Esophagus squamous epithelium (tissue), 5 donors: ENCODE results near the gene TBC1D1. TPM values are rescaled to one million over a fixed set of nuclear protein-coding genes. Genes with fewer than 3 reads are reported as not detected.

Experiments
- DNase-seq: peaks from one replicate; lab custom pipeline; 2025; lab: John Stamatoyannopoulos, UW
- H3K27ac ChIP-seq, 4 donors: fragments of 200-600 bp; sonication (generic); one replicate each; pipeline ENCODE4 v1.5.1; 2016 to 2019; ENCODE audit warnings: mild to moderate bottlenecking in 1 of 4
- H3K27me3 ChIP-seq, 4 donors: fragments of 200-600 bp; sonication (generic); 1 replicate in 3 of 4; 2 replicates in 1 of 4; pipeline versions ENCODE4 v1.5.1 to v1.6.0; 2017 to 2021; ENCODE audit warnings: antibody characterized with exemption in 1 of 4
- H3K36me3 ChIP-seq, 3 donors: fragments of 200-600 bp; sonication (generic); one replicate each; pipeline ENCODE4 v1.5.1; 2016 to 2019
- H3K4me1 ChIP-seq, 3 donors: fragments of 200-600 bp; sonication (generic); one replicate each; pipeline ENCODE4 v1.5.1; 2017 to 2019
- H3K4me3 ChIP-seq, 4 donors: fragments of 200-600 bp; sonication (generic); 1 replicate in 3 of 4; 2 replicates in 1 of 4; pipeline ENCODE4 v1.5.1; 2016 to 2019; ENCODE audit warnings: mild to moderate bottlenecking in 2 of 4, moderate library complexity in 1 of 4
- H3K9me3 ChIP-seq, 3 donors: fragments of 200-600 bp; sonication (generic); one replicate each; pipeline ENCODE4 v1.5.1; 2016 to 2019
- POLR2A ChIP-seq, 4 donors: fragments of 450-650 bp; IDR thresholded peaks; one replicate each; pipeline ENCODE4 v1.6.1; 2017; ENCODE audit warnings: antibody characterized with exemption in 4 of 4, mild to moderate bottlenecking in 4 of 4, moderate library complexity in 3 of 4
- WGBS, 2 donors: methylation state at CpG; one replicate each; pipeline ENCODE4 v1.1.5; 2018; 5-methylcytosine and 5-hydroxymethylcytosine counted together
- intact Hi-C: fragments of 100-400 bp; cut with DNase I; formaldehyde crosslinking; loops from one replicate; pipeline ENCODE4 v1.15.0; 2022
- total RNA-seq, 4 donors: library from RNA; depleted of rRNA; stranded (reverse); fragments of >200 nt; gene quantifications; one replicate each; pipeline ENCODE4 v1.1.0, GENCODE V29; 2016
- TF ChIP-seq, protein P1 (sequence below), 6 experiments: fragments of 450-650 bp in 4 of 6; fragments of 200-600 bp in 2 of 6; sonication (generic) in 2 of 6; IDR thresholded peaks; one replicate each; pipeline ENCODE4 v1.5.1; 2016 to 2019; ENCODE audit warnings: antibody characterized with exemption in 6 of 6, mild to moderate bottlenecking in 4 of 6, moderate library complexity in 4 of 6
- donor health status: DM: yes; HTN: yes; CAD: no.

TBC1D1 gene
- total RNA-seq, 4 donors from 2014 or later: 6.9 to 44.6 (median 25.6) TPM

GRCh38 chr4:37995981-37996775 lies 105.3 kb downstream of the TBC1D1 start:
- Histone ChIP-seq H3K4me1 (peaks cover 6 to 42% (median 26%) of the 10 kb centered on the region in 3 donors), H3K9me3 (no peaks in the 10 kb centered on the region), H3K27me3 (no peaks in the 10 kb centered on the region), H3K27ac (peak overlapping the region in 1 of 4 donors; percentile 4), H3K36me3 (no peaks in the 10 kb centered on the region), H3K4me3 (no peak overlapping the region)
- 18 to 35% methylated on average over 3 to 7 of the region's 7 CpGs for WGBS, 2 donors
- TF ChIP-seq, protein P1, sequence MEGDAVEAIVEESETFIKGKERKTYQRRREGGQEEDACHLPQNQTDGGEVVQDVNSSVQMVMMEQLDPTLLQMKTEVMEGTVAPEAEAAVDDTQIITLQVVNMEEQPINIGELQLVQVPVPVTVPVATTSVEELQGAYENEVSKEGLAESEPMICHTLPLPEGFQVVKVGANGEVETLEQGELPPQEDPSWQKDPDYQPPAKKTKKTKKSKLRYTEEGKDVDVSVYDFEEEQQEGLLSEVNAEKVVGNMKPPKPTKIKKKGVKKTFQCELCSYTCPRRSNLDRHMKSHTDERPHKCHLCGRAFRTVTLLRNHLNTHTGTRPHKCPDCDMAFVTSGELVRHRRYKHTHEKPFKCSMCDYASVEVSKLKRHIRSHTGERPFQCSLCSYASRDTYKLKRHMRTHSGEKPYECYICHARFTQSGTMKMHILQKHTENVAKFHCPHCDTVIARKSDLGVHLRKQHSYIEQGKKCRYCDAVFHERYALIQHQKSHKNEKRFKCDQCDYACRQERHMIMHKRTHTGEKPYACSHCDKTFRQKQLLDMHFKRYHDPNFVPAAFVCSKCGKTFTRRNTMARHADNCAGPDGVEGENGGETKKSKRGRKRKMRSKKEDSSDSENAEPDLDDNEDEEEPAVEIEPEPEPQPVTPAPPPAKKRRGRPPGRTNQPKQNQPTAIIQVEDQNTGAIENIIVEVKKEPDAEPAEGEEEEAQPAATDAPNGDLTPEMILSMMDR (IDR thresholded peaks at IDR 0.05): no peak
- TF ChIP-seq POLR2A (IDR thresholded peaks at IDR 0.05): no peak
- intact Hi-C loops: no loop called here
- no peak for DNase-seq

- no peaks in the 10 kb centered on the region for H3K36me3 ChIP-seq
- intact Hi-C loops: no loop called here
- H3K27ac ChIP-seq: no peak overlapping the region
- no peak overlapping the region for H3K4me3 ChIP-seq
- no peaks in the 10 kb centered on the region for H3K27me3 ChIP-seq
- TF ChIP-seq, protein P1 (IDR thresholded peaks at IDR 0.05): no peak
- TF ChIP-seq POLR2A (IDR thresholded peaks at IDR 0.05): no peak
- H3K9me3 ChIP-seq: no peaks in the 10 kb centered on the region
- peaks cover 6 to 39% (median 25%) of the 10 kb centered on the region in 3 donors for H3K4me1 ChIP-seq
- WGBS, 2 donors: 76 to 86% methylated on average over 7 to 8 of the region's 9 CpGs
- no peak for DNase-seq
Measured at GRCh38 chr4:37998226-37998625, 107.3 kb downstream of the TBC1D1 start.

DNA sequence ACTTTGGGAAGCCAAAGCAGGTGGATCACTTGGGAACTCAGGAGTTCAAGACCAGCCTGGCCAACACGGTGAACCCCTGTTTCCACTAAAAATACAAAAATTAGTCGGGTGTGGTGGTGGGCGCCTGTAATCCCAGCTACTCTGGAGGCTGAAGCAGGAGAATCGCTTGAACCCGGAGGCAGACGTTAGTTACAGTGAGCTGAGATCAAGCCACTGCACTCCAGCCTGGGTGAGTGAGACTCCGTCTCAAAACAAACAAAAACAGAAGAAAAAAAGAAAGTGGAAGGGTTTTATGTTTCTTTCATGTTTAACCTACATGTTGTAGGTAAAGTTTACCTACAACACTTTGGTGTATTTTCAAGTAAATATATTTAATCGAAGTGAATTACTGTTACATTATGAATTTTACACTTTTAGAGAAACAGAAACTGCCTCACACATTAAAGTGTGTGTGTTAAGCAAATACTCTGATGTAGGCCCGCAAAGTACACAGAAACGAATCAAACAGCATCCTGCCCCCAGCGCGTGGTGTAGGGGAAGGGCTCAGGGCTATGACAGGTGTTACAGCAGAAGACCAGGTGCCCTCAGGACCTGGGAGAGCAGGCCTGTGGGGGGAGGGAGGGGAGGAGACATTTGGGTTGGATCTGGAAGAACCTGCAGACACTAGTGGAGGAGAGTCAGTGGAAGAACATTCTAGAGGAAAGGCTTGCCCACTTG lies 108.3 kb downstream of the TBC1D1 start:
- no peak overlapping the region for H3K27ac ChIP-seq
- no peaks in the 10 kb centered on the region for H3K9me3 ChIP-seq
- peaks cover 6 to 40% (median 25%) of the 10 kb centered on the region in 3 donors for H3K4me1 ChIP-seq
- no peak for DNase-seq
- TF ChIP-seq, protein P1 (IDR thresholded peaks at IDR 0.05): no peak
- TF ChIP-seq POLR2A (IDR thresholded peaks at IDR 0.05): no peak
- H3K4me3 ChIP-seq: no peak overlapping the region
- intact Hi-C loops: no loop called here
- H3K27me3 ChIP-seq: no peaks in the 10 kb centered on the region
- H3K36me3 ChIP-seq: no peaks in the 10 kb centered on the region
- WGBS, 2 donors: 89 to 91% methylated on average over 12 of the region's 12 CpGs

DNA sequence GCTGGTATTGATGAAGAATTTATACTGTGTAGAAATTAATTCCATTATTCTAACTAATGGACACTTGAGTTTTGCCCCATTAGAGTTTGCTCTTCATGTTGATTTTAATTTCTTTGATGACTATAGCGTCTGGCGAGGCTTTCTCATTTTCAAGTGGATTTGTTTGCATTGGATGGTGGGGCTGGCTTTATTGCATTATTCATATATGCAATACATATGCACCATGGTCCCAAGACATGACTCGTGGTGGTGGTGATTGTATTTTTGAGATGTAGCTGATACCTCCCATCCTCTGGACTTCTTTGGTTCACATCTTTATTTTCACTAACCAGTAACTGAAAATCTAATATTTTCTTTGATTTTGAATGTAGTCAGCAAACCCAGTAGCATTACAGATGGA lies 109.1 kb downstream of the TBC1D1 start:
- no peak overlapping the region for H3K27ac ChIP-seq
- H3K9me3 ChIP-seq: no peaks in the 10 kb centered on the region
- 93 to 97% methylated on average over 3 of the region's 3 CpGs for WGBS, 2 donors
- peaks cover 6 to 36% (median 20%) of the 10 kb centered on the region in 3 donors for H3K4me1 ChIP-seq
- H3K4me3 ChIP-seq: no peak overlapping the region
- H3K27me3 ChIP-seq: no peaks in the 10 kb centered on the region
- H3K36me3 ChIP-seq: no peaks in the 10 kb centered on the region
- intact Hi-C loops: no loop called here
- TF ChIP-seq, protein P1 (IDR thresholded peaks at IDR 0.05): no peak
- no peak for TF ChIP-seq POLR2A (IDR thresholded peaks at IDR 0.05)
- DNase-seq: no peak

- no peaks in the 10 kb centered on the region for H3K27me3 ChIP-seq
- TF ChIP-seq, protein P1 (IDR thresholded peaks at IDR 0.05): no peak
- no peak for TF ChIP-seq POLR2A (IDR thresholded peaks at IDR 0.05)
- DNase-seq: no peak
- H3K36me3 ChIP-seq: no peaks in the 10 kb centered on the region
- no peak overlapping the region for H3K27ac ChIP-seq
- H3K4me1 ChIP-seq: peaks cover 0 to 22% (median 10%) of the 10 kb centered on the region in 3 donors
- intact Hi-C loops: no loop called here
- H3K4me3 ChIP-seq: no peak overlapping the region
- no peaks in the 10 kb centered on the region for H3K9me3 ChIP-seq
- 77 to 94% methylated on average over 3 of the region's 3 CpGs for WGBS, 2 donors
Measured at GRCh38 chr4:38001927-38002326, 111.0 kb downstream of the TBC1D1 start.
